ENCODE results near the gene DENND1C. TPM values are rescaled to one million over a fixed set of nuclear protein-coding genes. Genes with fewer than 3 reads are reported as not detected.
"Not testable (repeated sequence)": the region's sequence is repeated elsewhere in the genome, so short reads cannot be mapped to it uniquely, and the experiment has no call there.

DENND1C gene
- total RNA-seq, 1 experiment from 2014 or later = 0.06 TPM

- not testable (repeated sequence) for DNase-seq (ENCODE audit: low read depth)
Observed at GRCh38 chr19:6508028-6508771, 26.6 kb upstream of the DENND1C start.

- DNase-seq (ENCODE audit: low read depth) = no peak
Observed at GRCh38 chr19:6503407-6504201, 22.0 kb upstream of the DENND1C start.

GRCh38 chr19:6501740-6502648 is 20.4 kb upstream of the DENND1C start, which contains the start of gene TUBB4A:
Gene TUBB4A, minus strand, starts transcription at chr19:6502309. Its CDS starts 97 bp downstream, at chr19:6502212.
- DNase-seq (ENCODE audit: low read depth) = no peak

- DNase-seq (ENCODE audit: low read depth) = no peak
Observed at GRCh38 chr19:6500837-6501739, 19.5 kb upstream of the DENND1C start.

- no peak for DNase-seq (ENCODE audit: low read depth)
Observed at GRCh38 chr19:6499052-6499790, 17.6 kb upstream of the DENND1C start.

- DNase-seq (ENCODE audit: low read depth) = no peak
Observed at GRCh38 chr19:6498294-6499036, 16.9 kb upstream of the DENND1C start.

GRCh38 chr19:6495947-6496346 is 14.4 kb upstream of the DENND1C start:
- no peak for DNase-seq (ENCODE audit: low read depth)

- no peak for DNase-seq (ENCODE audit: low read depth)
Observed at GRCh38 chr19:6494438-6495036, 12.9 kb upstream of the DENND1C start.

- no peak for DNase-seq (ENCODE audit: low read depth)
Observed at GRCh38 chr19:6491802-6492592, 10.4 kb upstream of the DENND1C start.

- no peak for DNase-seq (ENCODE audit: low read depth)
Observed at GRCh38 chr19:6490134-6490533, 8.5 kb upstream of the DENND1C start.

GRCh38 chr19:6489278-6490061 is 7.9 kb upstream of the DENND1C start:
- DNase-seq (ENCODE audit: low read depth) = no peak

- DNase-seq (ENCODE audit: low read depth) = no peak
Observed at GRCh38 chr19:6484831-6485230, 3.2 kb upstream of the DENND1C start.

- no peak for DNase-seq (ENCODE audit: low read depth)
Observed at GRCh38 chr19:6484230-6484629, 2.6 kb upstream of the DENND1C start.

- no peak for DNase-seq (ENCODE audit: low read depth)
Observed at GRCh38 chr19:6483235-6483634, 1.6 kb upstream of the DENND1C start.

- no peak for DNase-seq (ENCODE audit: low read depth)
Observed at GRCh38 chr19:6482343-6482686, 728 bp upstream of the DENND1C start.

- no peak for DNase-seq (ENCODE audit: low read depth)
Observed at GRCh38 chr19:6480848-6481415, 655 bp downstream of the DENND1C start.
